Subcutaneous adipose tissue (tissue), 4 donors: ENCODE measurements around the gene SLC25A4. TPM values are rescaled to one million over a fixed set of nuclear protein-coding genes. Genes with fewer than 3 reads are reported as not detected.

Experiments
- CTCF ChIP-seq: fragments of 450-650 bp; IDR thresholded peaks from one replicate; pipeline ENCODE4 v1.5.1; 2016; ENCODE audit warnings: low read depth, mild to moderate bottlenecking, control low read depth, antibody characterized with exemption, moderate library complexity
- total RNA-seq, 4 donors: library from RNA; depleted of rRNA; stranded (reverse); fragments of >200 nt; gene quantifications; one replicate each; pipeline ENCODE4 v1.1.0, GENCODE V29; 2016

SLC25A4 gene
- total RNA-seq, 4 donors from 2014 or later, result 9.5 to 26.8 (median 18.2) TPM

- no peak for TF ChIP-seq CTCF
These were observed 6.3 kb downstream of the SLC25A4 start for GRCh38 chr4:185149392-185149791.

- TF ChIP-seq CTCF, result no peak
These were observed 8.2 kb downstream of the SLC25A4 start for GRCh38 chr4:185151296-185151695.

GRCh38 chr4:185165605-185166063 is 22.6 kb downstream of the SLC25A4 start:
- no peak for TF ChIP-seq CTCF

GRCh38 chr4:185167234-185167633 is 24.2 kb downstream of the SLC25A4 start:
- TF ChIP-seq CTCF, result no peak

GRCh38 chr4:185171373-185172071 is 28.5 kb downstream of the SLC25A4 start:
- no peak for TF ChIP-seq CTCF

GRCh38 chr4:185179488-185179887 is 36.4 kb downstream of the SLC25A4 start:
- no peak for TF ChIP-seq CTCF

- no peak for TF ChIP-seq CTCF
These were observed 39.2 kb downstream of the SLC25A4 start for GRCh38 chr4:185182239-185182638.
